SKM-1 treated with dmso at 0.1 percent for 144 hours (cell line): ENCODE results near the gene DYNC1I1.

ENCODE experiments used
- DNase-seq: peaks from one replicate; lab custom pipeline; 2025; ENCODE audit not compliant: unreplicated experiment; lab: John Stamatoyannopoulos, UW

The DYNC1I1 gene

DNA sequence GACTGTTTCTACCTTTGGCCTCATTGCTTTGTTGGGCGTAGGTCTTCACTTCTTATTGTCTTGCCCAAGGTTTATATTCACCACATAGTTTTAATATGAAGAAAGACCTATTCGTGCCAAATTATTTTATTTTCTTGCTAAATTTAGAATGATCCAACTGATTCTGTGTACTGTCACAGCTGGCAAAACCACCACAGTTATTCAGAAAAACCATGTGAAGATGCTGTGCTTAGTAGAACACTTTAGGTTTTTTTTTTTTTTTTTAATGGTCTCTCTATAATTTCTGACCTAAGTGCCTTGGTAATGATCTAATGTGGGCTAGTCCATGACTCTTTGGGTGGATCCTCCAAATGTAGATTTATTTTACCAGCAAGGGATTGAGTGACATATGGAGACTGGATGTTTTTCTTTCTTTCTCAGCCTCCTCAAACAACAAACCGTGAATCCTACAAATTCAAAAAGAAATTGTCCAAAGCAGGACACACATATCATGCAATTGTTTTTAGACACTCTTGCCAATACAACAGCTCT is 243.8 kb downstream of the DYNC1I1 start:
- no peak for DNase-seq

DNA sequence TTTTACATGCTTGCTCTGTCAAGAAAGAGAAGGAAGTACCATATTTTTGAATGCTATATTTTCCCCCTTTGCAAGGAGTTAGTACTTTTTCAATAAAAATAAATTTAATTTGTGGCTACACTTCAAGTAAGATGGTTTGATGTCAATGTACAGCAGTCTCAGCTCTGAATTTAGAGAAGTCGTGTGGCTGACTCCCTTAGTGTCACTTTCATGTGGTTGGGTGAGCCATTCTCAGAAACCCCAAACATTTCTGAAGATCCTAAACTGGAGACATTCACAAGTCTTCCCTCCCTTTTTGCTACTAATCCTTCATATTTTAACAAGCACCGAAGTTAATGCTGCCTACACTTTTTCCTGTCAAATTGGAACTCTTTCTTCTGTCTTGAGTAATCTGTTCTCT is 244.4 kb downstream of the DYNC1I1 start:
- no peak for DNase-seq

DNA sequence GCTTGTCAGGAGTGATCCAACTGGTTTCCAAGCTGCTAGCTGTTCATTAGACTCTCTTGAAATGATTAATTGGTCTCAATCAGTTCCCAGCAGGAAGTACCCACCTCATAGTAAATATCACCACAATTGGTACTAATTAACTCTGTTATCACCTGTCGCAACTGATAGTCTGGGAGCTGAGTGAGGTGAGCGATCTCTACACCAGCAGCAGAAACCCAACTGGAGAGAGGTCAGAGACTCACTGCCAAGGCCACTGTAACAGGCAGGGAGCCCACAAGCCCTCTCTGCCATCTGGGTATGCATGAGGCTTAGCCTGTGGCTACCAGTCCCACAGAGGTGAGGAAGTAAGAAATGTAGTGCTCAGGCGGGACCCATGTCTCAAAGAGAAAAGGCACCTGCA is 245.5 kb downstream of the DYNC1I1 start:
- DNase-seq, result no peak

DNA sequence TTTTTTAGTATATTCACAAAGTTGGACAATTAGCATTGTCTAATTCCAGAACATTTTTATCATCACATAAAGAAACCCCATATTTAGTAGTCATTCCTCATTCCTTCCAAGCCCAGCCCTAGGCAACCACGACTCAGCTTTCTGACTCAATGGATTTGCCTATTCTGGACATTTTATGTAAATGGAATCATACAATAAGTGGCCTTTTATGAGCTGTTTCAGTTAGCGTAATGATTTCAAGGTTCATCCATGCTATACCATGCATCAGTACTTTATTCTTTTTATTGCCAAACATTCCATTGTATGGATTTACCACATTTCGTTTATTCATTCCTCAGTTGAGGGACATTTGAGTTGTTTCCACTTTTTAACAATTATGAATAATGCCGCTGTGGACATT is 249.2 kb downstream of the DYNC1I1 start:
- DNase-seq, result no peak

DNA sequence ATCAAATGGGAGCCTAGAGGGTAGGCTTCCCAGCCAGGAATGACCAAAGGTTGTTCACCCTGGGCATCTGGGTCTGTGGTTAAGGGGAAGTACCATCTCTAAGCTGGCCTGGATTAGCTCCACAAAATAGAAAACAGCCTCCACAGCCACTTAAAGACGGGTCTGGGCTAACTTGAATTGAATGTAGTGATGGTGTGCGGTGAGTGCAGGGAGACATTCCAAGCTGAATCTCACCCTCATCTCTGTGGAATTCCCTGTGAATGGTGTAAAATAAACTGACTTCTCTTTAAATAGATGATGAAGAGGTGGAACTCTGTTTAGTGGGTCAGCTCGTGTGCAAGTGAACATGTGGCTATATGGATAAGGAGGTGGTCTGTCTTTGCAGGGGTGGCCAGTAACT is 251.0 kb downstream of the DYNC1I1 start:
- DNase-seq, result no peak

DNA sequence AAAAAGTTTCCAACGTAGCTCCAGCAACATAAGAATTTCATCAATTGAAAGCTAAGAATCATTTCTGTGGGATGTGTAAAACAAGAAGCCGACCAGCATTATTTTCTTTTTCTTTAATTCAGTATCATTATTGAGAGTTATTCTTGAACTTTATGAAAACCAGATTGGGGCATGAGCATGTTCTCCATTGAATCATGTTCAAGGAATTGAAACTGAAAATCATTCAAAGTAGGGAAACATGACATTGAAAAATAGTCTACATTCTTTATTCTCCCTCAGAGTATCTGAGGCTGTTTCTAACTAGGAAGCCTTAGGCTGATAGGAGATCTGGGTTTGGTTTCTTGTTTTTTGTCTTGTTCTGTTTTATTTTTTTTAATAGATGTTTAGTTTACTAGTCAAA is 253.7 kb downstream of the DYNC1I1 start:
- no peak for DNase-seq

DNA sequence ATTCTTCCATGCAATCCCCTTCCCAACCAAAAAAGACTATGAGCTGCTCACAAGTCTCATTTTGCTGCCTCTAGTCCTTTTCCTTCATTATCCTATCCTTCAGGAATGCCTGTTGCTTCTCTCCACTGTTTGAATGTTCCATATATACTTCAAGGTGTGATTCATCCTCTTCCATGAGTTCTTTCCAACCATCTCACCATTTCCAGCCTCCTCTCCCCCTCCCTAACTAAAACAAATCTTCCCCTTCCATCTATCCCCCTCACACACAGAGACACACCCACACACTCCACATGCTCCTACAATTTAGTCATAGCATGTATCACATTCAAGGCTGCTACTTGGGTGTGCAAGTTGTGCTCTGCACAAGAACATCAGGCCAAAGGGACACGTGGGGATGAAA is 254.3 kb downstream of the DYNC1I1 start:
- no peak for DNase-seq

DNA sequence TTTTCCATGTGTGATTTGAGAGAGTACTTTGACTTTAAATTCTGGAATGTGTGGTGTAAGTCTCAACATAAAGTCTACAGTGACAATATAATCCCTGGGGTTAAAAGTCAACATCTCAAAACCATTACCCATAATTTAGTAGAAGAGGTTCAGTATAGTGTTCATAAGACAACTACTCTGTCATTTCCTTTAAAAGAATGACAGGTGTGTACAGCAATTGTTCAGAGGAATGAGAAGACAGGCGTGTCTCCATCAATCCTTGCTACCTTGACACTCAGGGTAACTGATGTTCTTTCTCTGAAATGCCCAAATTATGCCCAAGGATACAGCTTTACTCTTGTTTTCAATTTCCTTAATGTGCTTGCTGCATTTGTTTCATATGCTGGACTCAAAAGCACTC is 256.4 kb downstream of the DYNC1I1 start:
- DNase-seq, result no peak

DNA sequence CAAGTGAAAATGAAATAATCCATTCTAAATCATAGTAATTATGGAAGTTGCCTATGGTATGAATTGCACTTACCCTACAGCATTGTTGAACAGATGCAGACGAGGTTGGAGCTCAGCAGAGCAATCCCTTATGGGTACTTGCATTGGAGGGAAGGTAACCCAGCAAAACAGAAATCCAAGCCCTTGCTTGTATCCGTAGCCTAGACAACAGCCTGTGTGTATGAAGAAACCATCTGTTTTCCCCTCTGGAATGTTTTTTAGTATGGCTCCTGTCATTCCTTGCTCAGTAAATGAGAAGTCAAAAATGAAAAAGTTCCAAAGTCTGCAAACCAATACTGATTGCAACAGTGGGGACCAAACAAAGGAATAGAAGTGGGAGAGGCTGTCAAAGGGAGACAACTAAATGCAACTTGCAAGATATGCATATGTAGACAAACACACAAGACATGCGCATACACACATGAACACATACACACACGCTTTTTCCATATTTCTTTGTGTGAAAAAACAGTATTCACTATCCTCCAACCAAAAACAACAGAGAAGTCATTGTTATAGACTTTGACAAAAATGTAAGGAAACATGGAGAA is 260.8 kb downstream of the DYNC1I1 start:
- DNase-seq, result no peak

DNA sequence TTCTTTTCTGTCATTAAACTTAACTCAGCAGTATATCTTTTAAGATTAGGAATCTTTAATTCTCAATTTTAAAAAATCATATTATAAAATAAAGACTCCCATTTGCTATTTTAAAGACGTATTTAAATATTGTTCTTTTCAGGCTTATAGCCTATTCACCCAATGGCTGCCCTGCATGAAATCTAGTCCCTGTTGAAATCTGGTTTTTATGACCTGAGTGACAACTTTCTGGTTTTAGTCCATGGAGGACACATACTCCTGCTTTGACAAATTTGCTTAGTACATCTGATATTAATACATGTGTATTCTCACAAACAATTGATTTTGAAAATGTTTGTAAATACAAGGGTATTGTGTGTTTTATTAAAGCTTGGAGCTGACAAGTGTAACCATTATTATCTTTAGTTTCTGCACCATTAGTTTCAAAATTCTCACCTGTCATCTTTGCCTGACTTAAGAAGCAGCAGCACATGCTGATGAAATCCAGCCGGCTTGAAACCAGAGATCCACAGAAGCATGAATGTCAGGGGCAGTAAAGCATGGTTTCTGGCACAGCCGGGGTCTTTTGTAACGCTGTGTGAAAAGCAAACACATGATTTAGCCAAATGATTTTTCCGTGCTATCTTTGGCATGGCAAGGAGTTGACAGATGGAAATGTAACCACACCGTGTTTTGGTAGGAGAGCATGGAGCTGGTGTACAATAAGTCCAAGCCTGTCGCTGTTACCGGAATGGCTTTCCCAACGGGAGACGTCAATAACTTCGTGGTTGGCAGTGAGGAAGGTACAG is 262.8 kb downstream of the DYNC1I1 start:
- no peak for DNase-seq

DNA sequence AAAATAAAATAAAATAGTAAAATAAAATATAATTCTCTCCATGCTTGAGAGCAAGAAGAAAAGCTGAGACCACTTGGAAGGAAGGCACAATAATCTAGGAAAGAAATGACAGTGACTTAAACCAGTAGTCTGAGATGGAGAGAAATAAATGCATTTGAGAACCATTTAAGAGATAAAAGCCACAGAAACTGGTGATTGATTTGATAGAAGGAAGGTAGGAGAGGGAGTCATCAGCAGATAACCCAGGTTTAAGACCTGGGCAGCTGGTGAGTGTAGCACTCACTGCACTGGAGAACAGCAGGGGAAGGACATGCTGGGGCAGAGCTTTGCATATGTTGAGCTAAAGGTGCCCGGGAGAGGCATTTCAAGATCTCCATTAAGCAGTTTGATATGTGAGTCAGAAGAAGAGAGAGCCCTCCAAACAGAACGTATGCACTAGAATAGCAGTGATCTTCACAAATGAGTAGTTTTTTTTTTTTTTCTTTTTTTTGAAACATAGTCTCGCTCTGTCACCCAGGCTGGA is 268.0 kb downstream of the DYNC1I1 start:
- DNase-seq, result no peak

DNA sequence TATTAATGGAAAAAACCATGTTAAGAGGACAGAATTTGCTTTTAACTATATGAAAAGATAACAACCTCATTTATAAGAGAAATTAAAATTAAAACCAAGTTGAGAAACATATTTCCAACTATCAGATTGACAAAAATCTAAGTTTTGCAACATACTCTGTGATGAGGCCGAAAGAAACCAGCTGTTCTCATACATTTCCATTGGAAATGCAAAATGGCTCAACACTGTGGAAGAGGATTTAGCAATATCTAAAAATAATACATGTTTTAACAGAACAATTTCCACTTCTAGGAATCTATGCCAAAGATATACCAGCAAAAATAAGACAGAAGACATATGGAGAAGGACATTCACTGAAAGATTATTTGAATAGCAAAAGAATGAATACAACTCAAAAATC is 268.8 kb downstream of the DYNC1I1 start:
- no peak for DNase-seq

DNA sequence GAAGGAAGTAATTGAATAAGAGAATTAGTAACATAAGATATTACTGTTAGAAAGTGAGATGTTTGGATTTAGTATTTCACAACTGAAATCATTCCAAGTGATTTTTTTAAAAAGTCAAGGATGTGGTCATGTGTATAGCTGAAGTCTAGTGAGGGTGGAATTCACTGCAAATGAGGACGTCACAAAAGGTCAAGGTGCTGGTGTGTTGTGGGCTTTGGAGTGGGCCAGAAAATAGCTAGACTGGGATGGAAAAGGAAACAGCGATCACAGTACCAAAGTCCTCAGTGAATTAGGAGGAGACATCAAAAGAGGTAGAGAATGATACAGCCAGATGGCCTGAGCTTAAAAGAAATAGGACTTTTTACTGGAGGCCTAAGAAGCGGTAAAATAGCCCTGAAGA is 272.8 kb downstream of the DYNC1I1 start:
- no peak for DNase-seq

DNA sequence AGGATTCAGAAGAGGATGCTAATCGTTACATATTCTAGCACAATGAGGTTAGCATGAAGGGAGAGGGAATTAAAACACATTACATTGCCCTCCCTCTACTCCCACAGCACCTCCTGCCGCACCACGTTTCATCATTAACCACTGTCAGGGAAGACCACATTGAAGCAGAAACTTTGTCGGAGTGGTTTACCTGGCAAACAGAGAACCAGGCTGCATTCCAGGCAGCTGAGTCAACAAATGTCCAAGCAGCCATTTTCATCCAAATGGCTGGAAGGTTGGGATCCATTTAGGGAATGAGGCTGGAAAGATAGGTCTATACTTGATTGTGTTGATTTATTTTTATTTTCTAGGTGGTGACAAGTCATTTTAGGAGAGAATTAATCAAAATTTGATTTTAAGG is 273.6 kb downstream of the DYNC1I1 start:
- DNase-seq, result no peak

DNA sequence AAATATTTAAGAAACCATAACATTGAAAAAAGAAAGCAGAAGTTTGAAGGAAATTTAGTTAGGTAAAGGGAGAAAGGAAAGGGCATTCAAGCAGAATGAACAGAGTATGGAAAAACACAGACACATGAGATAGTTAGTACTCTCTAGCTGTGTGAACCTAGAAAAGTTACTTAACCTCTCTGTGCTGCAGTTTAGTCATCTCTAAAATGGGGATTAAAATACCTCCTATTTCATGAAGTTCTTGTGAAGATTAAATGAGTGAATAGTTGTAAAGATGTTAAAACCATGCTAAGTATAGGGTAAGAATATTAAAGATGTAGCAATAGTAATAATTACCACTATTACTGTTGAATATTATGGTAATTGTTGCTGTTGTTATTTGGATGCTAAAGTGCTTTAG is 279.9 kb downstream of the DYNC1I1 start:
- no peak for DNase-seq

DNA sequence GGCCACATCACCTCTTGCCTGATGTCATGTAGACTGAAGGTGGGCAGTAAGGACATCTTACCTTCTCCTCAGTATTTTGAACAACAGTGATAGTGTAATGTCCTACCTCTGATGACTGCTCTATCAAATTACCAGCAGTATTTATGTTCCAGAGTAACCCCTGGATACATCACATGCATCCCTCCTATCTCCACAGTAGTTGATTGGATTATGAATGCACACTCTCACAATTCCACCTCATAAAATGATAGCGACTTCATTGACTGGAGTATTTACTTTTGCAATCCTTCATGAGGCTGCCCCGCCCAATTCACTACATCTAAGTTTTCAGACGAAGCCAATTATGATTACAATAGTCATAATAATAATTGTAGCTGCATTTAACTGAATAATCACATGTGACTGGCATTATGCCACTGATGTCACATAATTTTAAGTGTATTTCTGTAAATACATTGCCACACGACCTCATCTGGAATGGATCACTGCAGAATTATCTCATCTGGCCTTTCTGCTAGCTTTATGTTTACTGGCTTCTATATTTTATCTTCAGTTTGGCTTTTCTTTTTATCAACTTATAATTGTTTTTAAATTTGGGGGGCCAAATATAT is 280.6 kb downstream of the DYNC1I1 start:
- no peak for DNase-seq

DNA sequence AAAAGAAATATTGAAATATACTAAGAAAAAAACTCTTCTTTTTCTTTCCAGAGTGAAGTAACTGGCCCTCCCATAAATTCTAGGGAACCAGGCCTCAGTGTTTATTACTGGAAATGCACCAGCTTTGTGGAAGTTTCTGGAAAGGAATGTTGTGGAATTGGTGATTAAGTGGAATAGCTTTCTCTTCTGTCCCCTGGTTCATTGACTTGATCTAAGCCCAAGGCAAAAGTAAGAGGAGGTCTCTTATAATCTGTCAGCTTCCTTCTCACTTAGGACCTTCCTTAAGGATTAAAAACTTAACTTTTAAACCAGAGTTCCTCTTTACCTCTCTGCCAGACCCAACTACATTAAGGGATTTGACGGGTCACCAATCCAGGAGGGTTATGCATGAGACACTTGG is 283.4 kb downstream of the DYNC1I1 start:
- no peak for DNase-seq

DNA sequence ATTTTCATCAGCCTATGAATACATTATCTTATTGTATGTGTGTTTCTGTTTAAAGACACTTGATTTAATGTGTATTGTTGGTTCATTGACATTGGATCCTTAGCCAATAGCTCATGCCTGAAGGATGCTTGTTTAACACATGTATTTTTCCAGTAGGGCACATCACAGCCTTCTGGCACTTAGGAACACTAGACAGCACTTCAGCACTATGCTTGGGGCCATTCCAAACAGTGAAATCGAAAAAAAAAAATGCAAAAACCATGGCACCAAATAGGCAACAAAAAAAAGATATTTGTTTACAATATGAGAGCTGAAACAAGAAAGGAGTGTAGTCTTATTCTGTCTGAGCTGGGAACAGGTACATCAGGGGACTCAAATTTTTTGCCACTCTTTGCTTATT is 286.7 kb downstream of the DYNC1I1 start:
- DNase-seq, result no peak

DNA sequence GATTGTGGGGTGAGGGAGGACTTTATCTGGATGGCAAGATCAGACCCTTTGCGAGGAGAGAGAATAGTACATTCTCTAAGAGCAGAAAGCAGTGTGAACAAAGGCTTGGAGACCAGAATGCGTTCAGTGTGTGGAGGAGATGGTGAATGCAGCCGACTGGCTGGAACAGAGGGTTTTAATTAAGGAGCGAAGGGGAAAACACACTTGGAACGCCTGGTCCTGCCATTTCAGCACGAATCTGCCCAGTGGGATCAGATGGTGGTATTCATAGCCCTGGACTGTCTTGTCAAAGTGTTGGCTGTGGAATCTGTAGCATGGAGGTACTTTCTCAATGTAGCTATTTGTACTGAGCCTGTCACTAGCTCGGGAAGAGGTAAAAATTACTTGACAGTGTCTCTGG is 288.7 kb downstream of the DYNC1I1 start:
- no peak for DNase-seq

DNA sequence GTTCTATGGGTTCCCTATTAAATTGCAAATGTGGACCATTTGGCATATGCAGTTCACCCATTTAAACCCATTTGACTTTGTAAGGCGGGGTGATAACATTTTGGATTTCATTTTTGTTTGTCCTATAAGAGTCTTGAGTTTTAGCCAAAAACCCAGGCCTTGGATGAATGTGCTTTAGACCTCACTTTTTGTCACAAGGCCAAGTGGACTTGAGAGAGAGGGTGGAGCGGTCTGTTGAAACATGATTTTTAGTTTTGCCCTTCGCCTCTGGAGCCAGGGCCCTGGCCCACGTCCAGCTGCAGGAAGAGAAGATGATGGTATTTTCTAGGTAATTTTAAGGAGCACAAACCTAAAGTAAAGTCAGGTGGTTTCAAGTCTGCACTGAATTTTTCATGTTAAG is 289.5 kb downstream of the DYNC1I1 start:
- no peak for DNase-seq

DNA sequence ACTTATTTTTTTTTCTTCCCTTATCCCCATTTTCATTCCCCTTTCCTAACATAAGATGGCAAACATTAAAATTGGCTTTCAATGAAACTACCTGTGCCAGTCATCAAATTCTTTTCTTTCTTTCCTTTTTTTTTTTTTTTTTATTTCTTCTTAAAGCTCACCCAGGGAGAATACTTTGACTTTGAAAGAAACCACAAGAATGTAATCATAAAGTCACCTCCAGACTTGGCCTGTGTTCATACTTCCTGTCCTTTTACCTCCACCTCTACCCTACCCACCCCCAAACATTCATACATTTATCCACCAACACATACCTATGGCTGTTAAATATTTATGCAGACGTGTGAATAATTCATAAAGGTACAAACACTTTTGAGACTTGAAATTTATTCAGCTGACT is 295.0 kb downstream of the DYNC1I1 start:
- DNase-seq, result no peak

DNA sequence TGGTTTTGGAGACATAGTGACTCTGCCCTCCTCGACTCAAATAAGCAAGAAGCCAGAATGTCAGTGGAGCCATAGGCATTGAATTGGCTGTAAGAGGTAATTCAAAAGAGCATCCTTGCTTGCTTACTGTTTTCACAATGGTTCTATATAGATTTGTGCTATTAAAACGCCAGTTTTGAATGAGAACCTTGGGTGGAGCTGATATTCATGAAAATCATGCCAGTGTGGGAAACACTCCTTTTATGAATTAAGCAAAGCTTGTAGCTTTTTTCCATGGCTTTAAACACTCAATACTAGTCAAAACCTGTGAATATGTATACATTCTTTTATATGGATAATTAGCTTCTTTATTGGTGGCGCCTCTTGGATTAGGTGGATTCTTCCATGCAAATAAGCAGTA is 297.0 kb downstream of the DYNC1I1 start:
- DNase-seq, result no peak
